B cell (primary cell): ENCODE measurements around the gene NTRK3.

Experiments
- CTCF ChIP-seq: fragments of 200-600 bp; IDR thresholded peaks from one replicate; pipeline ENCODE4 v1.8.0; 2022; ENCODE audit warnings: antibody characterized with exemption, mild to moderate bottlenecking
- EZH2 ChIP-seq: IDR thresholded peaks from 2 replicates; pipeline ENCODE4 v1.6.1; 2012; ENCODE audit warnings: borderline replicate concordance, low read depth, mild to moderate bottlenecking, moderate library complexity, low read length; ENCODE audit not compliant: insufficient read depth, poor library complexity, severe bottlenecking

GRCh38 chr15:88272421-88272820, 15.9 kb upstream of the NTRK3 start:
- TF ChIP-seq CTCF = no peak
- TF ChIP-seq EZH2 = no peak
